Neuronal stem cell (in vitro differentiated cells): ENCODE measurements around the gene CTTNBP2NL. TPM values are rescaled to one million over a fixed set of nuclear protein-coding genes. Genes with fewer than 3 reads are reported as not detected.

Experiments
- DNase-seq: peaks from one replicate; pipeline ENCODE4 v3.0.0-alpha.2; 2013; ENCODE audit warnings: low spot score
- H2AFZ ChIP-seq: one replicate; pipeline ENCODE4 v1.6.1; 2013; ENCODE audit warnings: mild to moderate bottlenecking, low read length, inconsistent platforms
- H2AK5ac ChIP-seq: 2 replicates; pipeline ENCODE4 v1.6.1; 2013; ENCODE audit warnings: low read depth, mild to moderate bottlenecking, inconsistent platforms, low read length, moderate library complexity, mixed read lengths
- H2BK120ac ChIP-seq: 2 replicates; pipeline ENCODE4 v1.6.1; 2013; ENCODE audit warnings: low read depth, mild to moderate bottlenecking, inconsistent platforms, low read length, moderate library complexity, mixed read lengths
- H2BK12ac ChIP-seq: one replicate; pipeline ENCODE4 v1.6.1; 2013; ENCODE audit warnings: low read length, inconsistent platforms
- H2BK15ac ChIP-seq: 2 replicates; pipeline ENCODE4 v1.6.1; 2013; ENCODE audit warnings: mild to moderate bottlenecking, low read length, inconsistent platforms, mixed read lengths
- H2BK5ac ChIP-seq: one replicate; pipeline ENCODE4 v1.6.1; 2013; ENCODE audit warnings: inconsistent platforms, mild to moderate bottlenecking, low read length, moderate library complexity
- H3K14ac ChIP-seq: one replicate; pipeline ENCODE4 v1.6.1; 2013; ENCODE audit warnings: low read length, inconsistent platforms
- H3K18ac ChIP-seq: 2 replicates; pipeline ENCODE4 v1.6.1; 2013; ENCODE audit warnings: low read length, inconsistent platforms
- H3K23ac ChIP-seq: 2 replicates; pipeline ENCODE4 v1.6.1; 2013; ENCODE audit warnings: low read depth, mild to moderate bottlenecking, mixed read lengths, low read length, inconsistent platforms; ENCODE audit not compliant: poor library complexity
- H3K27ac ChIP-seq: replicated peaks from 3 replicates; pipeline ENCODE4 v1.5.1; 2013; ENCODE audit warnings: low read length, inconsistent platforms
- H3K27me3 ChIP-seq, 3 experiments: 2 replicates each; pipeline ENCODE4 v1.6.1; 2013; ENCODE audit warnings: low read length in 3 of 3, mild to moderate bottlenecking in 2 of 3, inconsistent platforms in 1 of 3, low read depth in 1 of 3, mixed read lengths in 1 of 3, moderate library complexity in 1 of 3; ENCODE audit not compliant: control insufficient read depth in 3 of 3, insufficient read depth in 3 of 3
- H3K36me3 ChIP-seq, 2 donors: replicated peaks in 1 of 2; 2 replicates each; pipeline ENCODE4 v1.6.1; 2013; ENCODE audit warnings: low read length in 2 of 2; ENCODE audit not compliant: control insufficient read depth in 2 of 2, insufficient read depth in 2 of 2
- H3K4ac ChIP-seq: 2 replicates; pipeline ENCODE4 v1.6.1; 2013; ENCODE audit warnings: inconsistent platforms, mild to moderate bottlenecking, low read length, moderate library complexity
- H3K4me1 ChIP-seq, 2 donors: 1 replicate in 1 of 2; 2 replicates in 1 of 2; pipeline ENCODE4 v1.6.1; 2013; ENCODE audit warnings: low read length in 2 of 2, low read depth in 1 of 2; ENCODE audit not compliant: control insufficient read depth in 2 of 2, insufficient read depth in 1 of 2
- H3K4me2 ChIP-seq: one replicate; pipeline ENCODE4 v1.6.1; 2013; ENCODE audit warnings: mild to moderate bottlenecking, low read length, inconsistent platforms; ENCODE audit not compliant: insufficient read depth, poor library complexity, severe bottlenecking
- H3K4me3 ChIP-seq, 2 donors: 2 replicates each; pipeline ENCODE4 v1.5.1; 2013; ENCODE audit warnings: low read length in 2 of 2, mild to moderate bottlenecking in 2 of 2, inconsistent platforms in 1 of 2, moderate library complexity in 1 of 2
- H3K79me1 ChIP-seq: one replicate; pipeline ENCODE4 v1.6.1; 2013; ENCODE audit warnings: low read depth, mild to moderate bottlenecking, inconsistent platforms, low read length, moderate library complexity
- H3K9ac ChIP-seq: one replicate; pipeline ENCODE4 v1.6.1; 2013; ENCODE audit warnings: mild to moderate bottlenecking, low read depth, low read length, inconsistent platforms; ENCODE audit not compliant: poor library complexity
- H3K9me3 ChIP-seq, 2 donors: replicated peaks in 1 of 2; 2 replicates each; pipeline versions ENCODE3 to v1.6.1; 2013; ENCODE audit warnings: low read length in 2 of 2, mild to moderate bottlenecking in 2 of 2, inconsistent platforms in 1 of 2, low read depth in 1 of 2, mixed read lengths in 1 of 2, moderate library complexity in 1 of 2; ENCODE audit not compliant: control insufficient read depth in 2 of 2, insufficient read depth in 1 of 2
- H4K8ac ChIP-seq: one replicate; pipeline ENCODE4 v1.6.1; 2013; ENCODE audit warnings: low read depth, mild to moderate bottlenecking, inconsistent platforms, low read length, moderate library complexity
- H4K91ac ChIP-seq: one replicate; pipeline ENCODE4 v1.6.1; 2013; ENCODE audit warnings: low read length, low read depth, mild to moderate bottlenecking, inconsistent platforms; ENCODE audit not compliant: poor library complexity
- WGBS, 2 donors: extraction: QIAGEN DNeasy Blood & Tissue Kit; methylation state at CpG; one replicate each; pipeline ENCODE4 v1.1.7; 2013; ENCODE audit warnings: missing lambda C conversion rate in 2 of 2, mixed read lengths in 1 of 2; ENCODE audit not compliant: insufficient read length in 2 of 2, insufficient replicate concordance in 1 of 2; ENCODE audit errors: extremely low coverage in 2 of 2; 5-methylcytosine and 5-hydroxymethylcytosine counted together
- polyA plus RNA-seq, 2 experiments: library from polyadenylated mRNA; stranded (reverse); fragments of 200-250 nt; gene quantifications; one replicate each; pipeline ENCODE4 v1.2.3, GENCODE V29; 2013

Gene CTTNBP2NL
- polyA plus RNA-seq (2013, experiment 1 of 2), result 14.9 TPM
- polyA plus RNA-seq (2013, experiment 2 of 2), result 14.5 TPM

- H3K4me2 ChIP-seq, result peak within 1 kb of the TSS; percentile 74
- peak within 1 kb of the TSS; percentile 90 for H2BK5ac ChIP-seq
- H3K79me1 ChIP-seq, result peaks cover 3% of the 10 kb centered on the region
- DNase-seq, result peak; percentile 97
- no peak within 1 kb of the TSS for H4K8ac ChIP-seq
- peak within 1 kb of the TSS; percentile 76 to 92 for H3K4me3 ChIP-seq
- H2BK15ac ChIP-seq, result peak within 1 kb of the TSS; percentile 69
- H2BK120ac ChIP-seq, result no peak within 1 kb of the TSS
- peaks cover 0 to 3% of the 10 kb centered on the region in 2 donors for H3K36me3 ChIP-seq
- peak within 1 kb of the TSS; percentile 47 for H3K14ac ChIP-seq
- peak within 1 kb of the TSS; percentile 13 for H3K4ac ChIP-seq
- H3K9me3 ChIP-seq, result no peaks in the 10 kb centered on the region
- H3K9ac ChIP-seq, result peak within 1 kb of the TSS; percentile 92
- no CpG with 5 or more reads among the region's 53 CpGs for WGBS, 2 donors
- H2BK12ac ChIP-seq, result no peak within 1 kb of the TSS
- H3K18ac ChIP-seq, result peak within 1 kb of the TSS; percentile 99
- H3K4me1 ChIP-seq, result peaks cover 8 to 25% of the 10 kb centered on the region in 2 donors
- peak within 1 kb of the TSS; percentile 87 for H3K27ac ChIP-seq
- no peaks in the 10 kb centered on the region for H3K27me3 ChIP-seq
- no peak within 1 kb of the TSS for H4K91ac ChIP-seq
- peak within 1 kb of the TSS; percentile 68 for H3K23ac ChIP-seq
- peak within 1 kb of the TSS; percentile 51 for H2AK5ac ChIP-seq
- H2AFZ ChIP-seq, result peak within 1 kb of the TSS; percentile 93
Measured at GRCh38 chr1:112395821-112396652, at the start of gene CTTNBP2NL. TSS of gene CTTNBP2NL (plus strand) at chr1:112396214. CDS start at chr1:112416166, 19,952 bp downstream.

- Histone ChIP-seq H3K4me2 (no peak overlapping the region), H3K14ac (no peak overlapping the region), H2BK5ac (no peak overlapping the region), H2BK120ac (no peak overlapping the region), H3K9me3 (peaks cover 0 to 4% of the 10 kb centered on the region in 2 donors), H3K9ac (no peak overlapping the region), H3K79me1 (no peaks in the 10 kb centered on the region), H4K91ac (no peak overlapping the region), H3K4ac (no peak overlapping the region), H3K18ac (peak overlapping the region; percentile 2), H3K4me3 (no peak overlapping the region), H2BK15ac (no peak overlapping the region), H4K8ac (no peak overlapping the region), H2AFZ (no peak overlapping the region), H3K36me3 (no peaks in the 10 kb centered on the region), H3K27me3 (peaks cover 0 to 8% (median 0%) of the 10 kb centered on the region in 3 experiments), H3K23ac (no peak overlapping the region), H2BK12ac (no peak overlapping the region), H2AK5ac (no peak overlapping the region), H3K4me1 (peaks cover 0 to 15% of the 10 kb centered on the region in 2 donors), H3K27ac (peak overlapping the region; percentile 50)
- no CpG with 5 or more reads among the region's 3 CpGs for WGBS, 2 donors
- DNase-seq, result no peak
Measured at GRCh38 chr1:112346801-112347350, 49.1 kb upstream of the CTTNBP2NL start.

GRCh38 chr1:112356765-112357164 lies 39.2 kb upstream of the CTTNBP2NL start:
- Histone ChIP-seq H3K27me3 (no peaks in the 10 kb centered on the region), H3K79me1 (no peaks in the 10 kb centered on the region), H4K8ac (no peak overlapping the region), H3K27ac (no peak overlapping the region), H2BK15ac (no peak overlapping the region), H3K4me3 (no peak overlapping the region), H3K23ac (no peak overlapping the region), H3K18ac (no peak overlapping the region), H3K9me3 (peaks cover 0 to 1% of the 10 kb centered on the region in 2 donors), H2AK5ac (no peak overlapping the region), H2BK12ac (no peak overlapping the region), H3K36me3 (no peaks in the 10 kb centered on the region), H3K4ac (no peak overlapping the region), H3K9ac (no peak overlapping the region), H3K4me1 (peaks cover 0 to 10% of the 10 kb centered on the region in 2 donors), H2BK5ac (no peak overlapping the region), H2AFZ (peak overlapping the region; percentile 1), H3K14ac (no peak overlapping the region), H4K91ac (no peak overlapping the region), H3K4me2 (no peak overlapping the region), H2BK120ac (no peak overlapping the region)
- no CpG with 5 or more reads among the region's 2 CpGs for WGBS, 2 donors
- no peak for DNase-seq

GRCh38 chr1:112357467-112357866 lies 38.5 kb upstream of the CTTNBP2NL start:
- Histone ChIP-seq H3K9me3 (no peaks in the 10 kb centered on the region), H2BK15ac (no peak overlapping the region), H2AK5ac (no peak overlapping the region), H3K4me3 (no peak overlapping the region), H2BK12ac (no peak overlapping the region), H3K4ac (no peak overlapping the region), H3K18ac (no peak overlapping the region), H2BK120ac (no peak overlapping the region), H4K8ac (no peak overlapping the region), H3K9ac (no peak overlapping the region), H3K14ac (no peak overlapping the region), H3K79me1 (no peaks in the 10 kb centered on the region), H2BK5ac (no peak overlapping the region), H4K91ac (no peak overlapping the region), H2AFZ (peak overlapping the region; percentile 1), H3K4me1 (peaks cover 0 to 10% of the 10 kb centered on the region in 2 donors), H3K23ac (no peak overlapping the region), H3K36me3 (no peaks in the 10 kb centered on the region), H3K27ac (no peak overlapping the region), H3K27me3 (no peaks in the 10 kb centered on the region), H3K4me2 (no peak overlapping the region)
- no peak for DNase-seq
- no CpG with 5 or more reads among the region's 6 CpGs for WGBS, 2 donors
